H9 (cell line): ENCODE results near the gene LBX2. TPM values are rescaled to one million over a fixed set of nuclear protein-coding genes. Genes with fewer than 3 reads are reported as not detected.

Source experiments
- DNase-seq: peaks from one replicate; pipeline ENCODE4 v3.0.0-alpha.2; 2017
- H2AFZ ChIP-seq: one replicate; pipeline ENCODE4 v1.6.1; 2013; ENCODE audit warnings: mild to moderate bottlenecking, low read length, control low read depth, moderate library complexity
- H2AK5ac ChIP-seq: 2 replicates; pipeline ENCODE4 v1.6.1; 2013; ENCODE audit warnings: low read length, control low read depth, mixed read lengths; ENCODE audit not compliant: insufficient read length
- H2BK120ac ChIP-seq: one replicate; pipeline ENCODE4 v1.6.1; 2013; ENCODE audit warnings: low read depth, mild to moderate bottlenecking, low read length, control low read depth, inconsistent platforms; ENCODE audit not compliant: poor library complexity, severe bottlenecking
- H2BK12ac ChIP-seq: 2 replicates; pipeline ENCODE4 v1.6.1; 2013; ENCODE audit warnings: low read length, control low read depth, mixed read lengths, low read depth; ENCODE audit not compliant: insufficient read length
- H2BK15ac ChIP-seq: 2 replicates; pipeline ENCODE4 v1.6.1; 2013; ENCODE audit warnings: low read depth, low read length, control low read depth
- H2BK20ac ChIP-seq: one replicate; pipeline ENCODE4 v1.6.1; 2013; ENCODE audit warnings: low read depth, mild to moderate bottlenecking, low read length, control low read depth, inconsistent platforms; ENCODE audit not compliant: poor library complexity, severe bottlenecking
- H2BK5ac ChIP-seq: 2 replicates; pipeline ENCODE4 v1.6.1; 2013; ENCODE audit warnings: low read length, control low read depth, mixed read lengths; ENCODE audit not compliant: insufficient read length
- H3K14ac ChIP-seq: 2 replicates; pipeline ENCODE4 v1.6.1; 2013; ENCODE audit warnings: low read length, control low read depth; ENCODE audit not compliant: insufficient read depth
- H3K18ac ChIP-seq: 2 replicates; pipeline ENCODE4 v1.6.1; 2013; ENCODE audit warnings: low read depth, mild to moderate bottlenecking, mixed read lengths, low read length, control low read depth; ENCODE audit not compliant: insufficient read length
- H3K23ac ChIP-seq: 2 replicates; pipeline ENCODE4 v1.6.1; 2013; ENCODE audit warnings: low read length, control low read depth, mixed read lengths, low read depth; ENCODE audit not compliant: insufficient read length
- H3K23me2 ChIP-seq: 2 replicates; pipeline ENCODE4 v1.6.1; 2013; ENCODE audit warnings: low read depth, mild to moderate bottlenecking, mixed read lengths, low read length, control low read depth; ENCODE audit not compliant: insufficient read length, poor library complexity, severe bottlenecking
- H3K27ac ChIP-seq: 2 replicates; pipeline ENCODE4 v1.5.1; 2013; ENCODE audit warnings: low read length, control low read depth, mixed read lengths, low read depth; ENCODE audit not compliant: insufficient read length
- H3K27me3 ChIP-seq: 2 replicates; pipeline ENCODE4 v1.6.1; 2013; ENCODE audit warnings: low read length, control low read depth, inconsistent platforms; ENCODE audit not compliant: insufficient read depth
- H3K4ac ChIP-seq: 2 replicates; pipeline ENCODE4 v1.6.1; 2013; ENCODE audit warnings: low read depth, mild to moderate bottlenecking, control low read depth, inconsistent platforms, low read length, moderate library complexity
- H3K4me1 ChIP-seq: 2 replicates; pipeline ENCODE4 v1.6.1; 2013; ENCODE audit warnings: low read length, control low read depth, inconsistent platforms; ENCODE audit not compliant: insufficient read depth
- H3K4me2 ChIP-seq: 2 replicates; pipeline ENCODE4 v1.6.1; 2013; ENCODE audit warnings: low read length, control low read depth, mixed read lengths; ENCODE audit not compliant: insufficient read length, insufficient read depth
- H3K56ac ChIP-seq: 2 replicates; pipeline ENCODE4 v1.6.1; 2013; ENCODE audit warnings: low read depth, mild to moderate bottlenecking, mixed read lengths, low read length, control low read depth; ENCODE audit not compliant: insufficient read length
- H3K79me1 ChIP-seq: 2 replicates; pipeline ENCODE4 v1.6.1; 2013; ENCODE audit warnings: low read depth, mild to moderate bottlenecking, moderate library complexity, low read length, control low read depth, inconsistent platforms; ENCODE audit not compliant: insufficient read depth, poor library complexity, severe bottlenecking
- H3K79me2 ChIP-seq: 2 replicates; pipeline ENCODE4 v1.6.1; 2013; ENCODE audit warnings: low read length, control low read depth, inconsistent platforms; ENCODE audit not compliant: insufficient read depth
- H3K9ac ChIP-seq: 2 replicates; pipeline ENCODE4 v1.6.1; 2013; ENCODE audit warnings: low read length, control low read depth, mixed read lengths; ENCODE audit not compliant: insufficient read length; ENCODE audit errors: extremely low read depth
- H3K9me3 ChIP-seq: one replicate; pipeline ENCODE4 v1.6.1; 2013; ENCODE audit warnings: low read depth, low read length, inconsistent platforms; ENCODE audit not compliant: control insufficient read depth
- H3T11ph ChIP-seq: one replicate; pipeline ENCODE4 v1.6.1; 2013; ENCODE audit warnings: mild to moderate bottlenecking, low read length, control low read depth, inconsistent platforms
- H4K20me1 ChIP-seq: one replicate; pipeline ENCODE4 v1.6.1; 2013; ENCODE audit not compliant: control insufficient read depth, insufficient read length, insufficient read depth
- H4K5ac ChIP-seq: 2 replicates; pipeline ENCODE4 v1.6.1; 2013; ENCODE audit warnings: low read depth, mild to moderate bottlenecking, mixed read lengths, low read length, control low read depth; ENCODE audit not compliant: insufficient read length
- H4K8ac ChIP-seq: replicated peaks from 2 replicates; pipeline ENCODE4 v1.6.1; 2013; ENCODE audit warnings: low read length, control low read depth, mixed read lengths, low read depth; ENCODE audit not compliant: insufficient read length
- H4K91ac ChIP-seq: 2 replicates; pipeline ENCODE4 v1.6.1; 2013; ENCODE audit warnings: low read depth, mild to moderate bottlenecking, moderate library complexity, mixed read lengths, low read length, control low read depth; ENCODE audit not compliant: insufficient read length
- H3K27ac Mint-ChIP-seq, 3 experiments: 2 replicates in 2 of 3; 3 replicates in 1 of 3; pipeline ENCODE4 v1.8.0; 2020 to 2021; ENCODE audit warnings: mixed read lengths in 3 of 3, mild to moderate bottlenecking in 1 of 3, moderate library complexity in 1 of 3
- H3K27me3 Mint-ChIP-seq: 2 replicates; pipeline ENCODE4 v1.8.0; 2021; ENCODE audit warnings: low read depth, mild to moderate bottlenecking, moderate library complexity, mixed read lengths
- H3K36me3 Mint-ChIP-seq, 3 experiments: 2 replicates in 2 of 3; 3 replicates in 1 of 3; pipeline ENCODE4 v1.8.0; 2020 to 2021; ENCODE audit warnings: low read depth in 3 of 3, mixed read lengths in 3 of 3; ENCODE audit not compliant: insufficient read depth in 1 of 3
- H3K4me1 Mint-ChIP-seq, 2 experiments: 2 replicates each; pipeline ENCODE4 v1.8.0; 2020; ENCODE audit warnings: mixed read lengths in 2 of 2
- H3K4me3 Mint-ChIP-seq, 2 experiments: 2 replicates in 1 of 2; 3 replicates in 1 of 2; pipeline ENCODE4 v1.8.0; 2020 to 2021; ENCODE audit warnings: mild to moderate bottlenecking in 2 of 2, mixed read lengths in 2 of 2, moderate library complexity in 1 of 2
- H3K9me3 Mint-ChIP-seq, 2 experiments: 2 replicates in 1 of 2; 3 replicates in 1 of 2; pipeline ENCODE4 v1.8.0; 2020; ENCODE audit warnings: mild to moderate bottlenecking in 2 of 2, mixed read lengths in 2 of 2, moderate library complexity in 1 of 2
- CTCF ChIP-seq: fragments of 200-600 bp; sonication (generic); conservative IDR thresholded peaks from 3 replicates; pipeline ENCODE4 v1.8.0; 2021; ENCODE audit warnings: antibody characterized with exemption, mild to moderate bottlenecking
- WGBS: extraction: QIAGEN DNeasy Blood & Tissue Kit; methylation state at CpG from one replicate; pipeline ENCODE4 v1.1.7; 2013; ENCODE audit warnings: missing lambda C conversion rate, low lambda C conversion rate, mixed read lengths; ENCODE audit not compliant: insufficient read length; ENCODE audit errors: extremely low coverage; 5-methylcytosine and 5-hydroxymethylcytosine counted together
- total RNA-seq: library from RNA; stranded (reverse); gene quantifications from 2 replicates; pipeline ENCODE4 v1.2.1, GENCODE V29; 2021

LBX2 gene
- total RNA-seq, 1 experiment from 2014 or later: 1.1 TPM

- no peak overlapping the region for H3K23ac ChIP-seq
- H2BK20ac ChIP-seq: no peak overlapping the region
- no peak for TF ChIP-seq CTCF
- H3K27me3 Mint-ChIP-seq: no peaks in the 10 kb centered on the region
- H2AFZ ChIP-seq: no peak overlapping the region
- H3K27me3 ChIP-seq: no peaks in the 10 kb centered on the region
- no peak overlapping the region for H3K4me3 Mint-ChIP-seq
- no peaks in the 10 kb centered on the region for H3K23me2 ChIP-seq
- no peak overlapping the region for H2BK12ac ChIP-seq
- no peak overlapping the region for H3K9ac ChIP-seq
- H3K9me3 Mint-ChIP-seq: no peaks in the 10 kb centered on the region
- H3K18ac ChIP-seq: no peak overlapping the region
- H4K20me1 ChIP-seq: no peaks in the 10 kb centered on the region
- no peaks in the 10 kb centered on the region for H3K79me2 ChIP-seq
- H3K27ac Mint-ChIP-seq: no peak overlapping the region
- no peak overlapping the region for H3T11ph ChIP-seq
- no peaks in the 10 kb centered on the region for H3K9me3 ChIP-seq
- no peak overlapping the region for H2BK120ac ChIP-seq
- no peak overlapping the region for H2BK15ac ChIP-seq
- H2AK5ac ChIP-seq: no peak overlapping the region
- no peak for DNase-seq
- no peak overlapping the region for H4K8ac ChIP-seq
- H4K91ac ChIP-seq: no peak overlapping the region
- H3K4ac ChIP-seq: no peak overlapping the region
- no peak overlapping the region for H3K56ac ChIP-seq
- no peaks in the 10 kb centered on the region for H3K79me1 ChIP-seq
- no CpG with 5 or more reads among the region's 5 CpGs for WGBS
- H3K14ac ChIP-seq: no peak overlapping the region
- no peak overlapping the region for H3K27ac ChIP-seq
- peaks cover 0 to 5% (median 3%) of the 10 kb centered on the region in 3 experiments; a peak in 3 of 7 replicates for H3K36me3 Mint-ChIP-seq
- no peak overlapping the region for H4K5ac ChIP-seq
- H2BK5ac ChIP-seq: no peak overlapping the region
- H3K4me1 Mint-ChIP-seq: peaks cover 3 to 9% of the 10 kb centered on the region in 2 experiments; a peak in 1 of 4 replicates
- H3K4me1 ChIP-seq: no peaks in the 10 kb centered on the region
- H3K4me2 ChIP-seq: no peak overlapping the region
Observed at GRCh38 chr2:74540291-74540690, 40.9 kb upstream of the LBX2 start.
